ENCODE measurements around the gene GGACT. TPM values are rescaled to one million over a fixed set of nuclear protein-coding genes. Genes with fewer than 3 reads are reported as not detected.
A peak's percentile ranks its signal among the peaks of the same experiment; 100 is the strongest.

GGACT gene
- total RNA-seq, 3 donors from 2014 or later, result 4.8 to 9.2 (median 7.8) TPM

GRCh38 chr13:100522618-100523309, 65.8 kb downstream of the GGACT start:
- intact Hi-C loops (cut with DNase I, micrococcal nuclease), result no loop called here
- H3K36me3 ChIP-seq (ENCODE audit: low read depth), result no peaks in the 10 kb centered on the region
- TF ChIP-seq CTCF (IDR thresholded peaks at IDR 0.05), result no peak
- ATAC-seq (no peak), DNase-seq (no peak)
- H3K4me1 ChIP-seq (ENCODE audit: low read depth), result peaks cover 9% of the 10 kb centered on the region
- H3K9me3 ChIP-seq, result no peaks in the 10 kb centered on the region
- H3K4me3 ChIP-seq, result no peak overlapping the region

- no peak overlapping the region for H3K4me3 ChIP-seq
- H3K4me1 ChIP-seq (ENCODE audit: low read depth), result peaks cover 15% of the 10 kb centered on the region
- no peak for TF ChIP-seq CTCF (IDR thresholded peaks at IDR 0.05)
- DNase-seq (no peak), ATAC-seq (no peak)
- no peaks in the 10 kb centered on the region for H3K9me3 ChIP-seq
- intact Hi-C loops (cut with DNase I, micrococcal nuclease), result no loop called here
- no peaks in the 10 kb centered on the region for H3K36me3 ChIP-seq (ENCODE audit: low read depth)
These were observed 66.6 kb downstream of the GGACT start for GRCh38 chr13:100521851-100522617.

- DNase-seq (no peak), ATAC-seq (no peak)
- peaks cover 15% of the 10 kb centered on the region for H3K4me1 ChIP-seq (ENCODE audit: low read depth)
- H3K9me3 ChIP-seq, result no peaks in the 10 kb centered on the region
- H3K4me3 ChIP-seq, result no peak overlapping the region
- no peaks in the 10 kb centered on the region for H3K36me3 ChIP-seq (ENCODE audit: low read depth)
- no peak for TF ChIP-seq CTCF (IDR thresholded peaks at IDR 0.05)
- intact Hi-C loops (cut with DNase I, micrococcal nuclease), result no loop called here
These were observed 67.4 kb downstream of the GGACT start for GRCh38 chr13:100520936-100521850.

DNA sequence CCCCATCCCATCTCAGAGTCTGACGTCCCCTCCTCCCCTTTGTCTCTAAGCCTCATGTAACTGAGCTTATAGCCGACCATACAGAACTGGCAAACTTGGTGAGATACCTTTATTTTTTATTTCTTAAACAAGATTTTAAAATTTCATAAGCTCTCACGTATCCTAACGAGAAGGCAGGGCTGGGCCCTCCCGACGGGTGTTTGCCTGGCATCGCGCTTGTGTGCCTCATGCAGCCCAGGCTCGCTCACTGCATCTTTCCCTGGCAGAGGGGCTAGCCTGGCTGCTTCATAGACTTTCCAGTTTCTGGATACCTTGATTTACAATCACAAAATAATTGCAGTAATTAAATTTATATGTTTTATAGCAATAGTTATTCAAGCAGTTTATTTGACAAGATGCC, 69.0 kb downstream of the GGACT start:
- ATAC-seq (no peak), DNase-seq (peak in 1 of 3 donors; percentile 41)
- Histone ChIP-seq H3K4me1 (ENCODE audit: low read depth) (peaks cover 15% of the 10 kb centered on the region), H3K9me3 (no peaks in the 10 kb centered on the region), H3K36me3 (ENCODE audit: low read depth) (no peaks in the 10 kb centered on the region), H3K4me3 (no peak overlapping the region)
- intact Hi-C loops (cut with DNase I, micrococcal nuclease), result loop anchor here in 1 of 2 donors (10.0 kb wide), 1 partner anchor 865 kb away; no protein-coding TSS in a partner anchor
- no peak for TF ChIP-seq CTCF (IDR thresholded peaks at IDR 0.05)

- ATAC-seq, result no peak
These were observed 70.1 kb downstream of the GGACT start for GRCh38 chr13:100518394-100519062.

More at GRCh38 chr13:100518394-100519062, 70.1 kb downstream of the GGACT start:
- intact Hi-C loops (cut with DNase I, micrococcal nuclease), result loop anchor here in 1 of 2 donors (10.0 kb wide), 1 partner anchor 864 kb away; no protein-coding TSS in a partner anchor
- Histone ChIP-seq H3K4me3 (no peak overlapping the region), H3K36me3 (ENCODE audit: low read depth) (no peaks in the 10 kb centered on the region), H3K9me3 (no peaks in the 10 kb centered on the region), H3K4me1 (ENCODE audit: low read depth) (peaks cover 15% of the 10 kb centered on the region)
- no peak for DNase-seq
- TF ChIP-seq CTCF (IDR thresholded peaks at IDR 0.05), result no peak
